ENCODE measurements around the gene PDAP1.
A peak's percentile ranks its signal among the peaks of the same experiment; 100 is the strongest.
"Not testable (repeated sequence)": the region's sequence is repeated elsewhere in the genome, so short reads cannot be mapped to it uniquely, and the experiment has no call there.

PDAP1 gene

DNA sequence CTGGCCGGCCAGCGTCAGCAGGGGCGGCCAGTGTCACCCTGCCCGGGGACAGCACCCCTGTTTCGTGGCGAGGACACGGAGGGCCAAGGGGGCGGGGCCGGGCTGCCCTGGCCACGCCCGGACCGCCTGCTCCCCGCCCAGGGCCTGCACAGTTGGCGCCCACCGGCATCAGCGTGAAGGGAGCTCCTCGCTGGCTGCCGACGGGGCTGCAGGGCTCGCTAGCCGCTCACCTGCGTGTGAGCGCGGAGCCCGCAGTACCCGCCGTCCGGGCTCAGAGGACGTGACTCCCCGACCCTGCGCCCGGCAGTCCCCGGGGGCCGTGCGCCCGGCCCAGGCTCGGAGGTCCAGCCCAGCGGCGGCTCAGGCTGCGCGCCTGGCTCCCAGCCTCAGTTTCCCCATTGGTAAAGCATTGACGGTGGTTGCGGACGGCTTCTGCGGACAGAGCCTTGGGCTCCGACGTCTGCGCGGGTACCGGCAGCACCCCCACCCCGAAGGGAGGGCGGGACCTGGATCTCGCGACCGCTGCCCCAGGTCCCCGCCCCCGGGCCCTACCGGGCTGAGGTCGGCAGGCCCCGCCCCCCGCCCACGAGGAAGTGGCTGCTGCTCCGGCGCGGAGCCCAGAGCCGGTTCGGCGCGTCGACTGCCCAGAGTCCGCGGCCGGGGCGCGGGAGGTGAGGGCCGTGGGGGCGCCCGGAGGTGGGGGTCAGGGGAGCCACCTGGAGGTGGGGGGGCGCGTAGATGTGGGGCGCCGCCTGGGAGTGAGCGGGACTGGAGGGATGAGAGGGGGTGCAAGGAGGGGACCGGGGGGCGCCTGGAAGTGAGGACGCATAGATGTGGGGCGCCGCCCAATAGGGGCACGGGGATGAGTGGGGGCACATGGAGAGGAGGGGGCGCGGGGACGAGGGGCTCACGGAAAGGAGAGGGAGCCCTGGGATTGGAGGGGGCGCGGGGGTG, 34.0 kb downstream of the PDAP1 start, which contains the start of gene ARPC1B:
TSS of gene ARPC1B (plus strand) at position 620 of the 954 bp plus-strand sequence. CDS start 10,985 bp downstream, outside the sequence.
- peak in 1 of 2 experiments; percentile 46 for DNase-seq

GRCh38 chr7:99373091-99374066, 35.0 kb downstream of the PDAP1 start:
- no peak for DNase-seq

- DNase-seq = no peak
Measured at GRCh38 chr7:99372275-99373090, 35.9 kb downstream of the PDAP1 start.

DNA sequence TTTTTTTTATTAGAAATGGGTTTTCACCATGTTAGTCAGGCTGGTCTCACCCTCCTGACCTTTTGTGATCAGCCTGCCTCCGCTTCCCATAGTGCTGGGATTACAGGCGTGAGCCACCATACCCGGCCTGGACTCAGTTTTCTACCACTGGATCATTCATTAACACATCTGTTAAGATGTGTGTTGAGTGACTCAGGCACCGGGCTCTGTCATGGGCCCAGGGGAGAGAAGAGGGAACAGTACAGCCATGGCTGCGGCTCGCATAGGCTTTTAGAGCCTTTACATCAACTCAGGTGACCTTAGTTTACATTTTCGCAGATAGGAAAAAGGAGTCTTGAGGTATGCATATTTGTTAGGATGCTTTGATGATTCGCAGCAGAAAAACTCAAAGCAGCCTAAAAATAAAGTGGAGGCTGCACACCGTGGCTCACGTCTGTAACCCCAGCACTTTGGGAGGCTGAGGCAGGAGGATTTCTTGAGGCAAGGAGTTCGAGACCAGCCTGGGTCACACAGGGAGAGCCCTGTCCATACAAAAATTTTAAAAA, 36.9 kb downstream of the PDAP1 start:
- no peak for DNase-seq

GRCh38 chr7:99369767-99370391, 38.5 kb downstream of the PDAP1 start:
- DNase-seq = no peak

DNA sequence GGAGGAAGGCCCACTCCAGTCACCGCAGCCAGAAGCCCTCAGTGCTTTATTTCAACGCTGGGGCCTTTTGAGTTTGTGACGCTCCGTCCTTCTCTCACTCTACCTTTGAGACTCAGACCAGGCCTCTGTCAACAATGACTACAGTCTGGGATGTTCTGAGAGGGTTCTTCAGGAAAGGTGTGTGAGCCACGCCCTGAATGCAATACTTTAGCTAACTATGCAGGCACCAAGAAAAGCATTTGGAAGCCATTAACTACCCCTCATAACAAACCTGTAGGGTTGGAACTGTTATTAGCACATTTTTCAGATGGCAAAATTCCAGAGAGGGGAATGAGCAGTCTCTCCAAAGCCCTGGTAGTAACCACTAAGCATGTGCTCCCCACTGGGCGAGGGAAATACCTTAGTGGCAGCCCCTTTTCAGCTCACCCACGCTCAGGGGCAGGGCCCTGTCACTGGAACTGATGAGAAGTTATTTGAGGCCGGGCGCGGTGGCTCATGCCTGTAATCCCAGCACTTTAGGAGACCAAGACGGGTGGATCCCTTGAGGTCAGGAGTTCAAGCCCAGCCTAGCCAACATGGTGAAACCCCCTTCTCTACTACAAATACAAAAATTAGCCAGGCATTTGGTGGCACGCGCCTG, 39.5 kb downstream of the PDAP1 start:
- DNase-seq = peak in 1 of 2 experiments; percentile 58

- no peak for DNase-seq
Measured at GRCh38 chr7:99366646-99367045, 41.8 kb downstream of the PDAP1 start.

- DNase-seq = no peak
Measured at GRCh38 chr7:99365318-99366141, 42.9 kb downstream of the PDAP1 start.

GRCh38 chr7:99363286-99363685, 45.1 kb downstream of the PDAP1 start:
- no peak for DNase-seq

- no peak for DNase-seq
Measured at GRCh38 chr7:99362801-99363200, 45.6 kb downstream of the PDAP1 start.

GRCh38 chr7:99359465-99360154, 48.8 kb downstream of the PDAP1 start:
- DNase-seq = no peak

GRCh38 chr7:99358521-99358920, 49.9 kb downstream of the PDAP1 start:
- not testable (repeated sequence) for DNase-seq

DNA sequence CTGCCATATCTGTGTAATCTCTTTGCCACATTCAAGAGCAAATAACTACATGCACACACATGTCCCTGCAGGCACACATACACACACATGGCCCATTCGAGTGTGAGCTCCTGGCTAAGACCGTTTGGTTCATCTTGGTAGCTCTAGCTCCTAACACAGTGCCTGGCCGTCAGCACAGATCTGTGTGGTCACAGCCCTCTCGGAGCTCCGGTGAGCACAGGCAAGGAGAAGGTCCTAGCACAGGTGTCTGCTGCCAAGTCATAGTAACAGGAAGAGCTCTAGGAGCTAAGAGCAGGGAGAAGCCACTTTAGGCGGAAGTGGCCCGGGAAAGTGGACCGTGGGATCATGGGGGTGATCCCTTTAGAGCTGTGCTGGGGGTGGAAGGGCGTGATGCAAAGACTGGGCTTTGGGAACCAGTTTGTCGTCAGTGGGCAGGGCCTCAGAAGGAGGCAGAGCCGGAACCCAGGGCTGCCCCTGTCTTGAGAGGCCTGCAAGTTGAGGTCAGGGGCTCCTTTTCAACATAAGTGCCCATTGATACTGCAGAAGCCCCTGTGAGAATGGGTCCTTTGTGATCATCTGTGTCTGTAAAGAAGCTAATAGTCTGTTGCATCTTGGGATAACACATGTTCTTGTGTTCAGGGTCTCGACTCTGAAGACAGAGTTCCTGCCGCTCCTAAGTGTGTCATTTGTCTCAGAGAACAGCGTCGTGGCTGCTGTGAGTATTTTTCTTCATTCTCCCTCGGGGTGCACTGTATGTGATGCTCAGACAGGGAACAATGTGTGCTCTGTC, 50.5 kb downstream of the PDAP1 start:
- no peak for DNase-seq

DNA sequence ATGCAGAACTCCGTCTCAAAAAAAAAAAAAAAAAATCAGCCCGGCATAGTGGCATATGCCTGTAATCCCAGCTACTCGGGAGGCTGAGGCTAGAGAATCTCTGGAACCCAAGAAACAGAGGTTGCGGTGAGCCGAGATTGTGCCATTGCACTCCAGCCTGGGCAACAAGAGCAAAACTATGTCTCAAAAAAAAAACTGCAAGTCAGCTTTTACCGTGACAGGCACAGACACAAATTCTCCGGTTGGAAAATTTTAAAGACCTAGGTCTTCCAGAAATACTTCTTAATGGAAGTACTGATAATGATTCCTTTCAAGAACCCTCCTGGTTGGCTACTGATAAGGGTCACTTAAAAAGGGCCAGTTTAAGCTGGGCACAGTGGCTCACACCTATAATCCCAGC, 53.3 kb downstream of the PDAP1 start:
- DNase-seq = no peak

DNA sequence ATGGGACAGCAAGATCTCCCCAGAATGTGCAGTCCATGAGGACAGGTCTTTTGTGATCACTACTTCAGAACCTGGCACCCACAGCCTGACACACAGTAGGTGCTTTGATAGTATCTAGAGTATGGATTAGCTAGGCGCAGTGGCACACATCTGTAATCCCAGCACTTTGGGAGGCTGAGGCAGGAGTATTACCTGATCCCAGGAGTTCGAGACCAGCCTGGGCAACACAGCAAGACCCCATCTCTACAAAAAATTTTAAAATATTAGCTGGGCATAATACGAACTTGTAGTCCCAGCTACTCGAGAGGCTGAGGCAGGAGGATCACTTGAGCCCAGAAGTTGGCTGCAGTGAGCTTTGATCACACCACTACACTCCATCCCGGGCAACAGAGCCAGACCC, 56.1 kb downstream of the PDAP1 start:
- no peak for DNase-seq

GRCh38 chr7:99350641-99351040, 57.8 kb downstream of the PDAP1 start:
- not testable (repeated sequence) for DNase-seq
